Measurements from ENCODE around the gene WDFY2. TPM values are rescaled to one million over a fixed set of nuclear protein-coding genes. Genes with fewer than 3 reads are reported as not detected.

WDFY2 gene
- total RNA-seq, 2 donors from 2014 or later = 25.7 to 31.9 TPM

- H3K9me3 ChIP-seq = no peaks in the 10 kb centered on the region
- no peak for TF ChIP-seq POLR2A (IDR thresholded peaks at IDR 0.05)
- no peak for TF ChIP-seq CTCF (IDR thresholded peaks at IDR 0.05)
- H3K4me1 ChIP-seq = peaks cover 92% of the 10 kb centered on the region
- no peaks in the 10 kb centered on the region for H3K36me3 ChIP-seq (replicated peaks in 1 of 2; ENCODE audit: insufficient read depth in 1 of 2, low read depth in 2 of 2)
- WGBS, 2 donors = 9 to 18% methylated on average over 2 of the region's 2 CpGs
- H3K27me3 ChIP-seq = no peaks in the 10 kb centered on the region
- no peak for ATAC-seq
- DNase-seq = no peak
- intact Hi-C loops (cut with DNase I) = loop anchor here (10.0 kb wide), 1 partner anchor 48 kb away; no protein-coding TSS in a partner anchor
- no peak overlapping the region for H3K4me3 ChIP-seq
- peak overlapping the region in 3 of 4 donors; percentile 32 to 60 (median 36) for H3K27ac ChIP-seq
These were observed 12.3 kb downstream of the WDFY2 start for GRCh38 chr13:51596541-51596940.

- Histone ChIP-seq H3K9me3 (no peaks in the 10 kb centered on the region), H3K4me3 (no peak overlapping the region), H3K27ac (peak overlapping the region in 1 of 4 donors; percentile 64), H3K36me3 (replicated peaks in 1 of 2; ENCODE audit: insufficient read depth in 1 of 2, low read depth in 2 of 2) (no peaks in the 10 kb centered on the region), H3K27me3 (no peaks in the 10 kb centered on the region), H3K4me1 (peaks cover 83% of the 10 kb centered on the region)
- ATAC-seq (no peak), DNase-seq (no peak)
- TF ChIP-seq CTCF (IDR thresholded peaks at IDR 0.05) (peak in 3 of 7 experiments; percentile 12 to 35 (median 24)), POLR2A (IDR thresholded peaks at IDR 0.05) (no peak)
- intact Hi-C loops (cut with DNase I) = loop anchor here (10.0 kb wide), 2 partner anchors 45 to 125 kb away; no protein-coding TSS in a partner anchor
These were observed 15.3 kb downstream of the WDFY2 start for GRCh38 chr13:51599444-51600176.

GRCh38 chr13:51600703-51601102 is 16.4 kb downstream of the WDFY2 start:
- TF ChIP-seq POLR2A (IDR thresholded peaks at IDR 0.05) (no peak), CTCF (IDR thresholded peaks at IDR 0.05) (no peak)
- Histone ChIP-seq H3K27ac (peak overlapping the region; percentile 22 to 64 (median 36)), H3K36me3 (replicated peaks in 1 of 2; ENCODE audit: insufficient read depth in 1 of 2, low read depth in 2 of 2) (no peaks in the 10 kb centered on the region), H3K4me1 (peaks cover 75% of the 10 kb centered on the region), H3K9me3 (no peaks in the 10 kb centered on the region), H3K4me3 (no peak overlapping the region), H3K27me3 (no peaks in the 10 kb centered on the region)
- ATAC-seq (peak; percentile 33), DNase-seq (no peak)
- 39 to 40% methylated on average over 3 of the region's 3 CpGs for WGBS, 2 donors
- intact Hi-C loops (cut with DNase I) = loop anchor here (10.0 kb wide), 1 partner anchor 124 kb away; no protein-coding TSS in a partner anchor

- ATAC-seq (no peak), DNase-seq (no peak)
- no peaks in the 10 kb centered on the region for H3K27me3 ChIP-seq
- 90 to 98% methylated on average over 8 of the region's 8 CpGs for WGBS, 2 donors
- intact Hi-C loops (cut with DNase I) = loop anchor here (10.0 kb wide), 1 partner anchor 123 kb away; no protein-coding TSS in a partner anchor
- no peak overlapping the region for H3K4me3 ChIP-seq
- H3K9me3 ChIP-seq = no peaks in the 10 kb centered on the region
- no peaks in the 10 kb centered on the region for H3K36me3 ChIP-seq (replicated peaks in 1 of 2; ENCODE audit: insufficient read depth in 1 of 2, low read depth in 2 of 2)
- H3K27ac ChIP-seq = peak overlapping the region in 2 of 4 donors; percentile 13 to 17
- H3K4me1 ChIP-seq = peaks cover 71% of the 10 kb centered on the region
- TF ChIP-seq POLR2A (IDR thresholded peaks at IDR 0.05) (no peak), CTCF (IDR thresholded peaks at IDR 0.05) (no peak)
These were observed 17.6 kb downstream of the WDFY2 start for GRCh38 chr13:51601601-51602565.

All from body of pancreas (tissue), 4 donors.